Measurements from ENCODE around the gene PAPSS2. TPM values are rescaled to one million over a fixed set of nuclear protein-coding genes. Genes with fewer than 3 reads are reported as not detected.

Gene PAPSS2
- total RNA-seq, 1 experiment from 2014 or later = 24.5 TPM

DNA sequence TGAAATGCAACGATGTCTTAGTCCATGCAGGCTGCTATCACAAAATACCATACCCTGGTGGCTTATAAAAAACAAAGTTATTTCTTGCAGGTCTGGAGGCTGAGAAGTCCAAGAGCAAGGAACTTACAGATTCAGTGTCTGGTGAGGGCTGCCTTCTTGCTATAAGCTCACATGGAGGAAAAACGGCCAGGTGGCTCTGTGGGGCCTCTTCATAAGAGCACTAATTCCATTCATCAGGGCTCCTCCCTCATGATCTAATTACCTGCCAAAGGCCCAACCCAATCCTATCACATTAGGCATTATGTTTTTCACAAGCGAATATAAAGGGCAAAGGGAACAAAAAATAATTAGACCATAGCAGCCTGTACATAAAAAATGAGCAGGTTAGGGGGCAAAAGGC, 35.4 kb downstream of the PAPSS2 start:
- WGBS (ENCODE audit: extremely low coverage, insufficient read length, low lambda C conversion rate) = no CpG with 5 or more reads among the region's 3 CpGs
- no peaks in the 10 kb centered on the region for H4K20me1 ChIP-seq (ENCODE audit: control insufficient read depth, insufficient read depth, insufficient read length)

More for the DNA sequence above, 35.4 kb downstream of the PAPSS2 start:
- no peak overlapping the region for H2BK120ac ChIP-seq (ENCODE audit: low read depth, low read length, poor library complexity, severe bottlenecking)
- no peak overlapping the region for H4K5ac ChIP-seq (ENCODE audit: insufficient read length, low read depth, low read length)
- Mint-ChIP-seq H3K27ac (no peak overlapping the region), H3K4me3 (no peak overlapping the region), H3K9me3 (no peaks in the 10 kb centered on the region), H3K36me3 (ENCODE audit: insufficient read depth in 1 of 3, low read depth in 3 of 3) (no peaks in the 10 kb centered on the region), H3K27me3 (ENCODE audit: low read depth) (no peaks in the 10 kb centered on the region), H3K4me1 (peaks cover 3 to 4% of the 10 kb centered on the region in 2 experiments)
- H2BK12ac ChIP-seq (ENCODE audit: insufficient read length, low read depth, low read length) = no peak overlapping the region
- H2AK5ac ChIP-seq (ENCODE audit: insufficient read length, low read length) = no peak overlapping the region
- H4K8ac ChIP-seq (replicated peaks; ENCODE audit: insufficient read length, low read depth, low read length) = no peak overlapping the region
- no peak overlapping the region for H2AFZ ChIP-seq (ENCODE audit: low read length)
- no peak overlapping the region for H3K23ac ChIP-seq (ENCODE audit: insufficient read length, low read depth, low read length)
- no peak overlapping the region for H3K18ac ChIP-seq (ENCODE audit: insufficient read length, low read depth, low read length)
- H4K91ac ChIP-seq (ENCODE audit: insufficient read length, low read depth, low read length) = no peak overlapping the region
- H2BK20ac ChIP-seq (ENCODE audit: low read depth, low read length, poor library complexity, severe bottlenecking) = no peak overlapping the region
- DNase-seq = no peak
- no peaks in the 10 kb centered on the region for H3K9me3 ChIP-seq (ENCODE audit: control insufficient read depth, low read depth, low read length)
- no peaks in the 10 kb centered on the region for H3K79me2 ChIP-seq (ENCODE audit: insufficient read depth, low read length)
- no peaks in the 10 kb centered on the region for H3K23me2 ChIP-seq (ENCODE audit: insufficient read length, low read depth, low read length, poor library complexity, severe bottlenecking)
- H3K56ac ChIP-seq (ENCODE audit: insufficient read length, low read depth, low read length) = no peak overlapping the region
- H2BK15ac ChIP-seq (ENCODE audit: low read depth, low read length) = no peak overlapping the region
- H3K4me2 ChIP-seq (ENCODE audit: insufficient read depth, insufficient read length, low read length) = no peak overlapping the region
- TF ChIP-seq, protein P1, sequence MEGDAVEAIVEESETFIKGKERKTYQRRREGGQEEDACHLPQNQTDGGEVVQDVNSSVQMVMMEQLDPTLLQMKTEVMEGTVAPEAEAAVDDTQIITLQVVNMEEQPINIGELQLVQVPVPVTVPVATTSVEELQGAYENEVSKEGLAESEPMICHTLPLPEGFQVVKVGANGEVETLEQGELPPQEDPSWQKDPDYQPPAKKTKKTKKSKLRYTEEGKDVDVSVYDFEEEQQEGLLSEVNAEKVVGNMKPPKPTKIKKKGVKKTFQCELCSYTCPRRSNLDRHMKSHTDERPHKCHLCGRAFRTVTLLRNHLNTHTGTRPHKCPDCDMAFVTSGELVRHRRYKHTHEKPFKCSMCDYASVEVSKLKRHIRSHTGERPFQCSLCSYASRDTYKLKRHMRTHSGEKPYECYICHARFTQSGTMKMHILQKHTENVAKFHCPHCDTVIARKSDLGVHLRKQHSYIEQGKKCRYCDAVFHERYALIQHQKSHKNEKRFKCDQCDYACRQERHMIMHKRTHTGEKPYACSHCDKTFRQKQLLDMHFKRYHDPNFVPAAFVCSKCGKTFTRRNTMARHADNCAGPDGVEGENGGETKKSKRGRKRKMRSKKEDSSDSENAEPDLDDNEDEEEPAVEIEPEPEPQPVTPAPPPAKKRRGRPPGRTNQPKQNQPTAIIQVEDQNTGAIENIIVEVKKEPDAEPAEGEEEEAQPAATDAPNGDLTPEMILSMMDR (conservative IDR thresholded peaks at IDR 0.05) = no peak
- H3K4me1 ChIP-seq (ENCODE audit: insufficient read depth, low read length) = no peaks in the 10 kb centered on the region
- H3T11ph ChIP-seq (ENCODE audit: low read length) = no peak overlapping the region
- no peak overlapping the region for H3K4ac ChIP-seq (ENCODE audit: low read depth, low read length)
- no peak overlapping the region for H3K27ac ChIP-seq (ENCODE audit: insufficient read length, low read depth, low read length)
- H3K14ac ChIP-seq (ENCODE audit: insufficient read depth, low read length) = no peak overlapping the region
- H3K9ac ChIP-seq (ENCODE audit: extremely low read depth, insufficient read length, low read length) = no peak overlapping the region
- no peak overlapping the region for H2BK5ac ChIP-seq (ENCODE audit: insufficient read length, low read length)
- H3K27me3 ChIP-seq (ENCODE audit: insufficient read depth, low read length) = no peaks in the 10 kb centered on the region
- H3K79me1 ChIP-seq (ENCODE audit: insufficient read depth, low read depth, low read length, poor library complexity, severe bottlenecking) = no peaks in the 10 kb centered on the region

Data from H9 (cell line).